ENCODE data around the gene NEURL2. TPM values are rescaled to one million over a fixed set of nuclear protein-coding genes. Genes with fewer than 3 reads are reported as not detected.

Gene NEURL2
- total and polyA plus RNA-seq, 10 of the 15 experiments (the other 5 are each of a cell fraction or from before 2014, with no cell fraction given), result 0.53 to 7.0 (median 2.7) TPM

DNA sequence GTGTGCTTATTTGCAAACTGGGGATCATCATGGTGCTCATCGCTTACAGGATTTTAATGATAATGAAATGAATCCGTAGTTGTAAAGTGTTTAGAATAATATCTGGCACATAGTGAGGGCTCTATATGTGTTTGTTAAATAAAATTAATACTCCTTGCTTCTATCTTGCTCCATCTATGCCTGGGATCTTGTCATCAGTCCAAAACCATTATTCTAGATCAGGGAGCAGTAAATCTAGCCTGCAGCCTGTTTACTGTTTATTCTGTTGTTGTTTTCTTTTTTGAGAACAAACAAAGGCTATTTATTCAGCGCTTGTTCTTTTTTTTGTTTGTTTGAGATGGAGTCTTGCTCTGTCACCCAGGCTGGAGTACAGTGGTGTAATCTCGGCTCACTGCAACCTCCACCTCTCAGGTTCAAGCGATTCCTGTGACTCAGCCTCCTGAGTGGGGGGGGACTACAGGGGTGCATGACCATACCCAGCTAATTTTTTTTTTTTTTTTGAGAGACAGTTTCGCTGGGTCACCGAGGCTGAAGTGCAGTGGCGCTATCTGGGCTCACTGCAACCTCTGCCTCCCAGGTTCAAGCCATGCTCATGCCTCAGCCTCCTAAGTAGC, 41.9 kb downstream of the NEURL2 start:
- H3K4me3 ChIP-seq, result no peak overlapping the region
- ATAC-seq (no peak), DNase-seq (ENCODE audit: low read depth, low spot score) (no peak), FAIRE-seq (no peak)
- no peaks in the 10 kb centered on the region for H3K4me1 ChIP-seq (ENCODE audit: control insufficient read depth, insufficient read depth, low read length)
- H3K79me2 ChIP-seq (ENCODE audit: control insufficient read depth, insufficient read depth, low read length), result no peaks in the 10 kb centered on the region
- H3K4me2 ChIP-seq (ENCODE audit: control insufficient read depth, insufficient read depth), result no peak overlapping the region
- intact Hi-C loops (cut with micrococcal nuclease; ENCODE audit: unreplicated experiment), result no loop called here
- no peaks in the 10 kb centered on the region for H4K20me1 ChIP-seq (ENCODE audit: control insufficient read depth, insufficient read depth)
- in situ Hi-C loops (cut with MboI), result no loop called here
- 96% methylated on average over 8 of the region's 8 CpGs for WGBS (ENCODE audit: insufficient coverage, insufficient replicate concordance, low lambda C conversion rate, missing lambda C conversion rate)
- TF ChIP-seq TBL1XR1 (IDR thresholded peaks at IDR 0.05; ENCODE audit: low read depth, low read length) (no peak), EGR1 (IDR thresholded peaks at IDR 0.05; ENCODE audit: borderline replicate concordance in 1 of 2, low read depth in 2 of 2, low read length in 2 of 2) (no peak), TARDBP (IDR thresholded peaks at IDR 0.05; ENCODE audit: borderline replicate concordance) (no peak), SMAD1 (IDR thresholded peaks at IDR 0.05; ENCODE audit: low read depth, partially characterized antibody) (no peak), SPI1 (IDR thresholded peaks at IDR 0.05; ENCODE audit: borderline replicate concordance, insufficient read depth, low read depth, low read length) (no peak), BMI1 (IDR thresholded peaks at IDR 0.05; ENCODE audit: borderline replicate concordance) (no peak)
- SMC1A ChIA-PET (ENCODE audit: uncharacterized antibody, unreplicated experiment), result interaction anchor here (1.6 kb wide), 1 partner anchor 8 kb away, joined by 4 read pairs; no protein-coding TSS in a partner anchor
- no peak overlapping the region for H3K27ac ChIP-seq (ENCODE audit: control insufficient read depth, insufficient read depth)
- CTCF ChIA-PET, result no interaction called here
- POLR2A ChIA-PET, result no interaction called here
- no peaks in the 10 kb centered on the region for H3K9me3 ChIP-seq (replicated peaks; ENCODE audit: control insufficient read depth, insufficient read depth, low read length)
- RAD21 ChIA-PET (ENCODE audit: unreplicated experiment), result no interaction called here
- no peak overlapping the region for H3K9ac ChIP-seq (ENCODE audit: control insufficient read depth, insufficient read depth, low read length)
- BruUV-seq (replicated peaks), result no TSS peak
- no peaks in the 10 kb centered on the region; a peak in 1 of 4 replicates for H3K36me3 ChIP-seq (ENCODE audit: control insufficient read depth in 2 of 2, insufficient read depth in 2 of 2, low read length in 1 of 2)
- no peak overlapping the region for H2AFZ ChIP-seq (ENCODE audit: control insufficient read depth, low read depth, low read length)
- no peaks in the 10 kb centered on the region for H3K27me3 ChIP-seq (replicated peaks in 1 of 2; ENCODE audit: control insufficient read depth in 2 of 2, insufficient read depth in 2 of 2, low read length in 1 of 2)

DNA sequence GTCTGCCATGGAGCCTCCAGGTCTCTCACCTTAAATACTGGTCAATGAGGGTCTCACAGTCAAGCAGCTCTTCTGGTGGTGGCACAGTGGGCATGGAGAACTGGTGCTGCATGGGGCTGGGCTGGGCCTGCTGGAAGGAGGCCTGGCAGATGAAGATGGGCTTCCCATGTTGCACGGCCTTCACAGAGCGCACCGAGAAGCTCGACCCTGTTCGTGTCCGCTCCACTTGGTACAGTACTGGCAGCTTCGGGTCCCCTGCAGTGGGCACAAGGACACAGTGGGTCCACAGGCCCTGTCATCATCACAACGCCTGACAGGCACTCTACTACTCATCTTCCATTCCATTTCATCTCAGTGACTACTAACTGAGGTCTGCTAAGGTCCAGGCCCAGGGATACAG, 42.6 kb downstream of the NEURL2 start:
- Histone ChIP-seq H3K4me2 (ENCODE audit: control insufficient read depth, insufficient read depth) (no peak overlapping the region), H4K20me1 (ENCODE audit: control insufficient read depth, insufficient read depth) (no peaks in the 10 kb centered on the region), H3K27me3 (replicated peaks in 1 of 2; ENCODE audit: control insufficient read depth in 2 of 2, insufficient read depth in 2 of 2, low read length in 1 of 2) (no peaks in the 10 kb centered on the region), H3K27ac (ENCODE audit: control insufficient read depth, insufficient read depth) (no peak overlapping the region), H3K4me1 (ENCODE audit: control insufficient read depth, insufficient read depth, low read length) (no peaks in the 10 kb centered on the region), H3K9ac (ENCODE audit: control insufficient read depth, insufficient read depth, low read length) (no peak overlapping the region), H2AFZ (ENCODE audit: control insufficient read depth, low read depth, low read length) (no peak overlapping the region), H3K9me3 (replicated peaks; ENCODE audit: control insufficient read depth, insufficient read depth, low read length) (no peaks in the 10 kb centered on the region), H3K4me3 (no peak overlapping the region), H3K79me2 (ENCODE audit: control insufficient read depth, insufficient read depth, low read length) (no peaks in the 10 kb centered on the region), H3K36me3 (ENCODE audit: control insufficient read depth in 2 of 2, insufficient read depth in 2 of 2, low read length in 1 of 2) (peaks cover 2% of the 10 kb centered on the region in 2 experiments; a peak in 3 of 4 replicates)
- 98% methylated on average over 8 of the region's 8 CpGs for WGBS (ENCODE audit: insufficient coverage, insufficient replicate concordance, low lambda C conversion rate, missing lambda C conversion rate)
- ChIA-PET SMC1A (ENCODE audit: uncharacterized antibody, unreplicated experiment) (no interaction called here), RAD21 (ENCODE audit: unreplicated experiment) (no interaction called here), POLR2A (no interaction called here), CTCF (no interaction called here)
- FAIRE-seq, result no peak
- no peak for ATAC-seq
- no TSS peak for BruUV-seq (replicated peaks)
- intact Hi-C loops (cut with micrococcal nuclease; ENCODE audit: unreplicated experiment), result no loop called here
- no peak for DNase-seq (ENCODE audit: low read depth, low spot score)
- in situ Hi-C loops (cut with MboI), result no loop called here
- TF ChIP-seq SUPT20H (IDR thresholded peaks at IDR 0.05; ENCODE audit: borderline replicate concordance, control insufficient read depth, low read depth, low read length) (no peak), SMAD5 (IDR thresholded peaks at IDR 0.05; ENCODE audit: low read depth) (no peak), TCF12 (IDR thresholded peaks at IDR 0.05; ENCODE audit: low read depth, low read length) (no peak)
- TF ChIP-seq, protein P1, sequence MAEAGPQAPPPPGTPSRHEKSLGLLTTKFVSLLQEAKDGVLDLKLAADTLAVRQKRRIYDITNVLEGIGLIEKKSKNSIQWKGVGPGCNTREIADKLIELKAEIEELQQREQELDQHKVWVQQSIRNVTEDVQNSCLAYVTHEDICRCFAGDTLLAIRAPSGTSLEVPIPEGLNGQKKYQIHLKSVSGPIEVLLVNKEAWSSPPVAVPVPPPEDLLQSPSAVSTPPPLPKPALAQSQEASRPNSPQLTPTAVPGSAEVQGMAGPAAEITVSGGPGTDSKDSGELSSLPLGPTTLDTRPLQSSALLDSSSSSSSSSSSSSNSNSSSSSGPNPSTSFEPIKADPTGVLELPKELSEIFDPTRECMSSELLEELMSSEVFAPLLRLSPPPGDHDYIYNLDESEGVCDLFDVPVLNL (IDR thresholded peaks at IDR 0.05; ENCODE audit: low read depth, low read length), result no peak
- TF ChIP-seq, protein P2, sequence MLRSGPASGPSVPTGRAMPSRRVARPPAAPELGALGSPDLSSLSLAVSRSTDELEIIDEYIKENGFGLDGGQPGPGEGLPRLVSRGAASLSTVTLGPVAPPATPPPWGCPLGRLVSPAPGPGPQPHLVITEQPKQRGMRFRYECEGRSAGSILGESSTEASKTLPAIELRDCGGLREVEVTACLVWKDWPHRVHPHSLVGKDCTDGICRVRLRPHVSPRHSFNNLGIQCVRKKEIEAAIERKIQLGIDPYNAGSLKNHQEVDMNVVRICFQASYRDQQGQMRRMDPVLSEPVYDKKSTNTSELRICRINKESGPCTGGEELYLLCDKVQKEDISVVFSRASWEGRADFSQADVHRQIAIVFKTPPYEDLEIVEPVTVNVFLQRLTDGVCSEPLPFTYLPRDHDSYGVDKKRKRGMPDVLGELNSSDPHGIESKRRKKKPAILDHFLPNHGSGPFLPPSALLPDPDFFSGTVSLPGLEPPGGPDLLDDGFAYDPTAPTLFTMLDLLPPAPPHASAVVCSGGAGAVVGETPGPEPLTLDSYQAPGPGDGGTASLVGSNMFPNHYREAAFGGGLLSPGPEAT (IDR thresholded peaks at IDR 0.05; ENCODE audit: low read depth), result no peak
- TF ChIP-seq, protein P3, sequence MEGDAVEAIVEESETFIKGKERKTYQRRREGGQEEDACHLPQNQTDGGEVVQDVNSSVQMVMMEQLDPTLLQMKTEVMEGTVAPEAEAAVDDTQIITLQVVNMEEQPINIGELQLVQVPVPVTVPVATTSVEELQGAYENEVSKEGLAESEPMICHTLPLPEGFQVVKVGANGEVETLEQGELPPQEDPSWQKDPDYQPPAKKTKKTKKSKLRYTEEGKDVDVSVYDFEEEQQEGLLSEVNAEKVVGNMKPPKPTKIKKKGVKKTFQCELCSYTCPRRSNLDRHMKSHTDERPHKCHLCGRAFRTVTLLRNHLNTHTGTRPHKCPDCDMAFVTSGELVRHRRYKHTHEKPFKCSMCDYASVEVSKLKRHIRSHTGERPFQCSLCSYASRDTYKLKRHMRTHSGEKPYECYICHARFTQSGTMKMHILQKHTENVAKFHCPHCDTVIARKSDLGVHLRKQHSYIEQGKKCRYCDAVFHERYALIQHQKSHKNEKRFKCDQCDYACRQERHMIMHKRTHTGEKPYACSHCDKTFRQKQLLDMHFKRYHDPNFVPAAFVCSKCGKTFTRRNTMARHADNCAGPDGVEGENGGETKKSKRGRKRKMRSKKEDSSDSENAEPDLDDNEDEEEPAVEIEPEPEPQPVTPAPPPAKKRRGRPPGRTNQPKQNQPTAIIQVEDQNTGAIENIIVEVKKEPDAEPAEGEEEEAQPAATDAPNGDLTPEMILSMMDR (IDR thresholded peaks at IDR 0.05 in 2 of 3, conservative IDR thresholded peaks at IDR 0.05 in 1 of 3; ENCODE audit: control insufficient read depth in 2 of 3, extremely low read depth in 1 of 3, insufficient read depth in 1 of 3, low read depth in 3 of 3, low read length in 3 of 3), result no peak
